Fibroblast of mammary gland (primary cell): ENCODE data around the gene LPP.

Experiments used
- DNase-seq: peaks from one replicate; pipeline ENCODE4 v3.0.0-alpha.2; 2010; ENCODE audit warnings: low read depth
- H3K4me3 ChIP-seq: 2 replicates; pipeline ENCODE4 v1.5.1; 2011; ENCODE audit warnings: low read depth, mild to moderate bottlenecking, low read length, moderate library complexity; ENCODE audit not compliant: control insufficient read depth
- CTCF ChIP-seq: conservative IDR thresholded peaks from 2 replicates; pipeline ENCODE4 v1.5.1; 2011; ENCODE audit warnings: low read depth, low read length, inconsistent platforms; ENCODE audit not compliant: control insufficient read depth, insufficient read depth

The LPP gene

GRCh38 chr3:188486952-188487351 is 333.0 kb downstream of the LPP start:
- DNase-seq: no peak
- no peak overlapping the region for H3K4me3 ChIP-seq
- no peak for TF ChIP-seq CTCF

- no peak for TF ChIP-seq CTCF
- H3K4me3 ChIP-seq: no peak overlapping the region
- no peak for DNase-seq
Observed at GRCh38 chr3:188487652-188488051, 333.7 kb downstream of the LPP start.

GRCh38 chr3:188488801-188489200 is 334.8 kb downstream of the LPP start:
- H3K4me3 ChIP-seq: no peak overlapping the region
- TF ChIP-seq CTCF: no peak
- no peak for DNase-seq

DNA sequence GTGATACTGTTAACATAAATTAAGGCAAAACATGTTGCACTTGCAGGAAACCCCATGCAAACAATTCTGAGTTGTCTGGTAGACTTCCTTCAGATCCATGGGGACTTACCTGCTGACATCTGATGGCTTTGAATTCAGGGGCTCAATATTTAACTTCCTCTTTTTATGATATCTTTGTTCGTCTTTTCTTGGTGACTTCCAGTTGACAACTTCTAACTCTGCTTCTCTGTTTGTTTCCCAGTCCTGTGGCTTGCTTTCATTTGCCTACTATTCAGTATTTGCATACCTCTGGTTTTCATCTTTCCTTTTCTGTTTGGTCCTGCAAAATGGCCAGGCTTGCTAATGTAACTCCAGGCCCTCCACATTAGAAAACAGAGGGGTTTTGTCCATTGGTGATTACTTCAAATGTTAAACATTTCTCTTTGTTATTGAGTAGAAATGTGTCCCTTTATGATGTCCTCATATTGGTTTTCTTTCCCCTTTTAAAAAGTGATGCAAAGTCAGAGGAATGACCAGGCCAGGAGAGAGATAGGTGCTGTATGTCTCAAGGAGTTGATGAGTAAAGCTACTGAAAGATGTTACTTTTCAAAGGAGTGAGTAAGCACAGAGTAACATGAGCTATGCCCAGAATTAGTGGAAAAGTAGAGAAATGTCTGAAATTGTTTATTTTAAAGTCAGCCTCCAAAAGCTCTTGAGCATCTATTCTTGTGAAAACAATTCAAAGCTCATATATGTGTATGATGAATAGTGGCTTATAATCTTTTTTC is 335.9 kb downstream of the LPP start:
- peak; percentile 79 for DNase-seq
- no peak overlapping the region for H3K4me3 ChIP-seq
- TF ChIP-seq CTCF: no peak

DNA sequence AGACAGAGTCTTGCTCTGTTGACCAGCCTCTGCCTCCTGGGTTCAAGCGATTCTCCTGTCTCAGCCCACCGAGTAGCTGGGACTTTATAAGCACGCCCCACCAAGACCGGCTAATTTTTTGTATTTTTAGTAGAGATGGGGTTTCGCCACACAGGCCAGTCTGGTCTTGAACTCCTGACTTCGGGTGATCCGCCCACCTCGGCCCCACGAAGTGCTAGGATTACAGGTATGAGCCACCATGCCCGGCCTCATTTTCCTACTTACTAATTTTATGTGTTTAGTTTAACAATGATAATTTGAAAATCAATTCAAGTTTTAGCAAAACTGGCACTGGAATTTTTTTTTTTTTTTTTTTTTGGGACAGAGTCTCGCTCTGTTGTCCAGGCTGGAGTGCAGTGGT is 336.5 kb downstream of the LPP start:
- no peak overlapping the region for H3K4me3 ChIP-seq
- TF ChIP-seq CTCF: no peak
- no peak for DNase-seq

DNA sequence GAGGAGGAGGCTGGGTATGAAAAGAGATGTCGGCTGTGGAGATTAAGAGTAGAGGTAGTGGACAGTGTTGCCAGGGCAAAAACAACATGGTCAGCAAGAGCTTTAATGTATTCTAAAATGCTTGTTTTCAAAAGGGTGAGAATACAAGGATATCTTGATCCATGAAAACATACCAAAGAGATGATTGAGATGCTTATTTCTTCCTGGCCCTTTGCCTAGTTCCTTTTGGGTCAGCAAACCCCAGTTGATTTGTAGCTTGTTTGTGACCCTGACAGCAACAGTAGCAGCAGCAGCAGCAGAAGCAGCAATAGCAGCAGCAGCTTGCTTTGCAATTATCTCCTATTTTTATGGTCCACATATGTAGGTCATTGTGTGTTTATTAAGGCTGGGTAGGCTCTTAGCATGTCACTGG is 337.3 kb downstream of the LPP start:
- no peak for TF ChIP-seq CTCF
- DNase-seq: peak; percentile 78
- no peak overlapping the region for H3K4me3 ChIP-seq
